ENCODE data around the gene ARL16. TPM values are rescaled to one million over a fixed set of nuclear protein-coding genes. Genes with fewer than 3 reads are reported as not detected.

ARL16 gene
- total and polyA plus RNA-seq, 2 of the 4 experiments (the other 2 are of a cell fraction) = 51.1 to 77.9 TPM

DNA sequence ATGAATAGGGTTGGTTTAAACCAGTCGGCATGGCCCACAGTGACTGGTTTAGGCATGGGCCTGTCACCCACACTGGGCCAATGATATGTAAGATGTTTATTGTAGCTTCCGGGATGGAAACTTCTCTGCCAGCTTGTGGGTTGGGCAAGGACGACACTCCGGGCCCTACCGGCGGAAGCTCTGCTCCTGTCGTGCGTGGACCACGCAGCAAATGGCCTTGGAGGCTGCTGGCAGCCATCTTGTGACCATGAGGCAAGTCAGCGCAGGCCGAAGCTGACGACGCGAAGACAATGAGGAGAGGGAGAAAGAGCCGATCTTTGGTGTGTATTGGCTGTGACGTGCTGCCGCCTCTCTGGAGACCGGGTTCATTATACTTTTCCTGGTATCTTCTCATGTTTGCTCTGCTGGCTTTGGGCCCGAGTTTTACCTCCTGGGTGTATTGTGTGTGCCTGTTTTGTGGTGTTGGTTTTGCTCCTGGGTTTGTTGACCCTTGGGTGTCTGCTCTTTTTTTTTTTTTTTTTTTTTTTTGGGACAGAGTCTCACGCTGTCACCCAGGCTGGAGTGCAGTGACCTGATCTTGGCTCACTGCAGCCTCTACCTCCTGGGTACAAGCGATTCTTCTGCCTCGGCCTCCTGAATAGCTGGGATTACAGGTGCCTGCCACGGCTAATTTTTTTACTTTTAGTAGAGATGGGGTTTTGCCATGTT, 43.9 kb upstream of the ARL16 start:
- Histone ChIP-seq H3K36me3 (ENCODE audit: control insufficient read depth, insufficient read depth, low read length) (no peaks in the 10 kb centered on the region), H2BK20ac (ENCODE audit: low read depth, low read length) (no peak overlapping the region), H3K27ac (ENCODE audit: insufficient read depth, low read length) (no peak overlapping the region), H3K4ac (ENCODE audit: low read depth, low read length) (no peak overlapping the region), H2BK5ac (ENCODE audit: low read depth, low read length, poor library complexity, severe bottlenecking) (no peak overlapping the region), H2BK120ac (ENCODE audit: low read depth, low read length) (no peak overlapping the region), H3K14ac (replicated peaks; ENCODE audit: low read depth, low read length) (no peak overlapping the region), H2AFZ (replicated peaks; ENCODE audit: low read length, poor library complexity) (no peak overlapping the region), H2AK5ac (ENCODE audit: low read depth, low read length) (no peak overlapping the region), H4K5ac (ENCODE audit: low read depth, low read length) (no peak overlapping the region), H3K9ac (ENCODE audit: low read depth, low read length) (no peak overlapping the region), H2AK9ac (replicated peaks; ENCODE audit: low read depth, low read length, poor library complexity) (no peak overlapping the region), H3K4me3 (ENCODE audit: insufficient read depth, low read depth, low read length) (no peak overlapping the region), H3K4me2 (ENCODE audit: low read depth, low read length) (no peak overlapping the region), H3K9me1 (ENCODE audit: insufficient read depth, low read length) (no peaks in the 10 kb centered on the region), H4K8ac (ENCODE audit: low read depth in 2 of 2, low read length in 2 of 2) (no peak overlapping the region), H3K18ac (ENCODE audit: low read depth, low read length) (no peak overlapping the region), H3K23ac (ENCODE audit: low read depth, low read length) (no peak overlapping the region), H3K79me1 (ENCODE audit: low read depth in 1 of 2, low read length in 2 of 2) (no peaks in the 10 kb centered on the region), H3K4me1 (ENCODE audit: control insufficient read depth, insufficient read depth, low read length) (peaks cover 2% of the 10 kb centered on the region; the same call in 1 of the 2 replicates), H4K91ac (ENCODE audit: insufficient read depth, low read depth, low read length) (no peak overlapping the region), H4K20me1 (ENCODE audit: insufficient read depth, low read length) (no peaks in the 10 kb centered on the region), H3K56ac (ENCODE audit: extremely low read depth, insufficient read depth, low read length) (no peak overlapping the region), H2BK15ac (ENCODE audit: low read depth, low read length) (no peak overlapping the region), H3K27me3 (ENCODE audit: control insufficient read depth, insufficient read depth, low read length) (no peaks in the 10 kb centered on the region), H3K9me3 (ENCODE audit: control insufficient read depth, insufficient read depth, low read length) (no peaks in the 10 kb centered on the region)
- in situ Hi-C loops (cut with MboI; ENCODE audit: low sequenced_read_pairs) (no loop called here), dilution Hi-C loops (cut with HindIII; ENCODE audit: low sequenced_read_pairs, unreplicated experiment) (no loop called here), intact Hi-C loops (cut with micrococcal nuclease) (no loop called here)
- DNase-seq (no peak), ATAC-seq (ENCODE audit: low read depth) (no peak)
- 90% methylated on average over 7 of the region's 23 CpGs; no CpG with 5 or more reads in 1 of the 2 experiments for WGBS, 2 experiments (ENCODE audit: extremely low coverage in 2 of 2, insufficient read length in 1 of 2)
- TF ChIP-seq SMC3 (IDR thresholded peaks at IDR 0.05; ENCODE audit: low read depth, low read length) = no peak
- TF ChIP-seq, protein P1, sequence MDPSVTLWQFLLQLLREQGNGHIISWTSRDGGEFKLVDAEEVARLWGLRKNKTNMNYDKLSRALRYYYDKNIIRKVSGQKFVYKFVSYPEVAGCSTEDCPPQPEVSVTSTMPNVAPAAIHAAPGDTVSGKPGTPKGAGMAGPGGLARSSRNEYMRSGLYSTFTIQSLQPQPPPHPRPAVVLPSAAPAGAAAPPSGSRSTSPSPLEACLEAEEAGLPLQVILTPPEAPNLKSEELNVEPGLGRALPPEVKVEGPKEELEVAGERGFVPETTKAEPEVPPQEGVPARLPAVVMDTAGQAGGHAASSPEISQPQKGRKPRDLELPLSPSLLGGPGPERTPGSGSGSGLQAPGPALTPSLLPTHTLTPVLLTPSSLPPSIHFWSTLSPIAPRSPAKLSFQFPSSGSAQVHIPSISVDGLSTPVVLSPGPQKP (IDR thresholded peaks at IDR 0.05; ENCODE audit: borderline replicate concordance, low read depth, low read length) = no peak
- no peak for TF ChIP-seq BHLHE40 (IDR thresholded peaks at IDR 0.05; ENCODE audit: low read depth, low read length)
- no peak for TF ChIP-seq RCOR1 (IDR thresholded peaks at IDR 0.05; ENCODE audit: insufficient replicate concordance, low read length)
- TF ChIP-seq NFE2L2 (IDR thresholded peaks at IDR 0.05; ENCODE audit: low read depth, low read length) = no peak
- no peak for TF ChIP-seq MAZ (IDR thresholded peaks at IDR 0.05; ENCODE audit: borderline replicate concordance, low read depth, low read length)
- TF ChIP-seq POLR2A (IDR thresholded peaks at IDR 0.05; ENCODE audit: low read depth, low read length) = no peak
- TF ChIP-seq MAFK (IDR thresholded peaks at IDR 0.05; ENCODE audit: low read depth, low read length) = no peak
- no peak for TF ChIP-seq FOS (IDR thresholded peaks at IDR 0.05; ENCODE audit: low read depth, low read length)
- no peak for TF ChIP-seq MXI1 (IDR thresholded peaks at IDR 0.05; ENCODE audit: borderline replicate concordance, low read depth, low read length)
- no peak for TF ChIP-seq USF2 (IDR thresholded peaks at IDR 0.05; ENCODE audit: low read depth, low read length)
- no peak for TF ChIP-seq CEBPB (IDR thresholded peaks at IDR 0.05; ENCODE audit: low read depth, low read length)
- no peak for TF ChIP-seq RAD21 (IDR thresholded peaks at IDR 0.05; ENCODE audit: low read length)
- TF ChIP-seq, protein P2, sequence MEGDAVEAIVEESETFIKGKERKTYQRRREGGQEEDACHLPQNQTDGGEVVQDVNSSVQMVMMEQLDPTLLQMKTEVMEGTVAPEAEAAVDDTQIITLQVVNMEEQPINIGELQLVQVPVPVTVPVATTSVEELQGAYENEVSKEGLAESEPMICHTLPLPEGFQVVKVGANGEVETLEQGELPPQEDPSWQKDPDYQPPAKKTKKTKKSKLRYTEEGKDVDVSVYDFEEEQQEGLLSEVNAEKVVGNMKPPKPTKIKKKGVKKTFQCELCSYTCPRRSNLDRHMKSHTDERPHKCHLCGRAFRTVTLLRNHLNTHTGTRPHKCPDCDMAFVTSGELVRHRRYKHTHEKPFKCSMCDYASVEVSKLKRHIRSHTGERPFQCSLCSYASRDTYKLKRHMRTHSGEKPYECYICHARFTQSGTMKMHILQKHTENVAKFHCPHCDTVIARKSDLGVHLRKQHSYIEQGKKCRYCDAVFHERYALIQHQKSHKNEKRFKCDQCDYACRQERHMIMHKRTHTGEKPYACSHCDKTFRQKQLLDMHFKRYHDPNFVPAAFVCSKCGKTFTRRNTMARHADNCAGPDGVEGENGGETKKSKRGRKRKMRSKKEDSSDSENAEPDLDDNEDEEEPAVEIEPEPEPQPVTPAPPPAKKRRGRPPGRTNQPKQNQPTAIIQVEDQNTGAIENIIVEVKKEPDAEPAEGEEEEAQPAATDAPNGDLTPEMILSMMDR (conservative IDR thresholded peaks at IDR 0.05; ENCODE audit: low read depth, low read length) = no peak
- TF ChIP-seq RFX5 (IDR thresholded peaks at IDR 0.05; ENCODE audit: low read depth, low read length) = no peak
- no peak for TF ChIP-seq CHD1 (IDR thresholded peaks at IDR 0.05; ENCODE audit: low read depth, low read length)
- ChIA-PET POLR2A (ENCODE audit: unreplicated experiment) (no interaction called here), CTCF (no interaction called here)
- no TSS peak for BruUV-seq (replicated peaks)

Measured in IMR-90 (cell line).